A172 (cell line): ENCODE results near the gene OR14C36. TPM values are rescaled to one million over a fixed set of nuclear protein-coding genes. Genes with fewer than 3 reads are reported as not detected.
"Not testable (repeated sequence)": the region's sequence is repeated elsewhere in the genome, so short reads cannot be mapped to it uniquely, and the experiment has no call there.

ENCODE experiments used
- DNase-seq: peaks from one replicate; pipeline ENCODE4 v3.0.0-alpha.2; 2015; ENCODE audit warnings: low spot score
- total RNA-seq: library from RNA; depleted of rRNA; stranded (reverse); fragments of >200 nt; shearing (Covaris generic); gene quantifications from 2 replicates; pipeline ENCODE4 v1.2.3, GENCODE V29; 2014; rRNA removed

Gene OR14C36
- total RNA-seq, result not detected in 2 replicates

- DNase-seq, result no peak
Observed at GRCh38 chr1:248348475-248348874, at the start of gene OR14C36. Gene OR14C36, plus strand, starts transcription at chr1:248348775. Its CDS starts 0 bp downstream, at chr1:248348775.

- no peak for DNase-seq
Observed at GRCh38 chr1:248303324-248303723, 45.3 kb upstream of the OR14C36 start, which contains the start of gene OR2T12. Gene OR2T12, minus strand, starts transcription at chr1:248303424. Its CDS starts 7,846 bp downstream, at chr1:248295578.

- DNase-seq, result not testable (repeated sequence)
Observed at GRCh38 chr1:248305672-248306071, 42.9 kb upstream of the OR14C36 start.

- DNase-seq, result no peak
Observed at GRCh38 chr1:248306103-248306502, 42.5 kb upstream of the OR14C36 start.

- not testable (repeated sequence) for DNase-seq
Observed at GRCh38 chr1:248306740-248307139, 41.8 kb upstream of the OR14C36 start.

- DNase-seq, result no peak
Observed at GRCh38 chr1:248316796-248317195, 31.8 kb upstream of the OR14C36 start.

GRCh38 chr1:248324468-248324867 lies 24.1 kb upstream of the OR14C36 start, which contains the start of gene OR2M7:
Gene OR2M7, minus strand, starts transcription at chr1:248324568. Its CDS starts 0 bp downstream, at chr1:248324568.
- DNase-seq, result no peak

- DNase-seq, result no peak
Observed at GRCh38 chr1:248343451-248343850, 5.1 kb upstream of the OR14C36 start.

- no peak for DNase-seq
Observed at GRCh38 chr1:248359415-248359814, 10.8 kb downstream of the OR14C36 start.

GRCh38 chr1:248361121-248361715 lies 12.6 kb downstream of the OR14C36 start, which contains the start of gene OR2T4:
Gene OR2T4, plus strand, starts transcription at chr1:248361665. Its CDS starts 0 bp downstream, at chr1:248361665.
- DNase-seq, result no peak

GRCh38 chr1:248366609-248367008 lies 18.0 kb downstream of the OR14C36 start:
- DNase-seq, result no peak

GRCh38 chr1:248372394-248372793 lies 23.8 kb downstream of the OR14C36 start:
- no peak for DNase-seq

- DNase-seq, result no peak
Observed at GRCh38 chr1:248373761-248374160, 25.2 kb downstream of the OR14C36 start.

- DNase-seq, result no peak
Observed at GRCh38 chr1:248375446-248375845, 26.9 kb downstream of the OR14C36 start, which contains the start of gene OR2T6. Gene OR2T6, plus strand, starts transcription at chr1:248375746. Its CDS starts 11,863 bp downstream, at chr1:248387609.

GRCh38 chr1:248376916-248377315 lies 28.3 kb downstream of the OR14C36 start:
- no peak for DNase-seq

- DNase-seq, result no peak
Observed at GRCh38 chr1:248380854-248381253, 32.3 kb downstream of the OR14C36 start.

- no peak for DNase-seq
Observed at GRCh38 chr1:248388426-248388825, 39.9 kb downstream of the OR14C36 start.

GRCh38 chr1:248393050-248393449 lies 44.5 kb downstream of the OR14C36 start:
- DNase-seq, result no peak

Other genes with a start within 250 kb of the OR14C36 start
- not detected in 2 replicates for gene OR2M5, start 203.6 kb upstream of the OR14C36 start, total RNA-seq
- gene OR2M2, start 174.0 kb upstream of the OR14C36 start, total RNA-seq, result 0.14 TPM in 1 of 2 replicates, not detected in the other
- 0.12 and 0.19 TPM in 2 replicates for gene OR2M3, start 151.5 kb upstream of the OR14C36 start, total RNA-seq
- 0.10 and 0.60 TPM in 2 replicates for gene OR2M4, start 117.4 kb upstream of the OR14C36 start, total RNA-seq
- not detected in 2 replicates for gene OR2T33, start 70.8 kb upstream of the OR14C36 start, total RNA-seq
- gene OR2T12, start 45.4 kb upstream of the OR14C36 start, total RNA-seq, result not detected in 2 replicates
- not detected in 2 replicates for gene OR2M7, start 24.2 kb upstream of the OR14C36 start, total RNA-seq
- gene OR2T4, start 12.9 kb downstream of the OR14C36 start, total RNA-seq, result not detected in 2 replicates
- not detected in 2 replicates for gene OR2T6, start 27.0 kb downstream of the OR14C36 start, total RNA-seq
- gene OR2T1, start 54.3 kb downstream of the OR14C36 start, total RNA-seq, result not detected in 2 replicates
- not detected in 2 replicates for gene OR2T2, start 96.9 kb downstream of the OR14C36 start, total RNA-seq
- gene OR2T3, start 124.6 kb downstream of the OR14C36 start, total RNA-seq, result not detected in 2 replicates
- gene OR2T5, start 139.8 kb downstream of the OR14C36 start, total RNA-seq, result not detected in 2 replicates
- not detected in 2 replicates for gene OR2G6, start 159.3 kb downstream of the OR14C36 start, total RNA-seq
- gene OR2T29, start 214.0 kb downstream of the OR14C36 start, total RNA-seq, result not detected in 2 replicates
- not detected in 2 replicates for gene OR2T34, start 226.0 kb downstream of the OR14C36 start, total RNA-seq
- gene OR2T10, start 248.9 kb downstream of the OR14C36 start, total RNA-seq, result not detected in 2 replicates